NOMO-1 (cell line): ENCODE results near the gene ARHGEF2.
"Not testable (repeated sequence)": the region's sequence is repeated elsewhere in the genome, so short reads cannot be mapped to it uniquely, and the experiment has no call there.

ENCODE experiments used
- DNase-seq, 2 experiments: peaks; one replicate each; lab custom pipeline; 2025; ENCODE audit not compliant: unreplicated experiment in 2 of 2; lab: John Stamatoyannopoulos, UW

The ARHGEF2 gene

DNA sequence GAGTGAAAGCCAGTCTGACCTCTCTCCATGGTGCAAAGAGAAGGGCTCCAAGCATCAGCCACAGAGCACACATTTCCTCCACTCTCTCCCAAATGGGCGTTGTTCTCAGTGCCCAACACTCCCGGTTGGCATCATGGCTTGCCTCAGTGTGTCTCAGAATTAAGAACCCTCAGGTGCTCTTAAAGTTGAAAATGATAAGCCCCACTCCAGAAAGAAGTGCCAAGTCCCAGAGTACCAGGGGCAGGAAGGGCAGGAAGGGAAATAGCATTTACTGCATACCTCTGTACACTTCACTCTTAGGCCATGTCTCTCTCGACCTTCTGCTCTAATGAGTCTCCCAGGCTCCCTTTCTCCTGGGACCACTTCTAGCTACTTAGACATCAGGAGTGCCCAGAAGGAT lies 15.2 kb upstream of the ARHGEF2 start:
- no peak for DNase-seq

DNA sequence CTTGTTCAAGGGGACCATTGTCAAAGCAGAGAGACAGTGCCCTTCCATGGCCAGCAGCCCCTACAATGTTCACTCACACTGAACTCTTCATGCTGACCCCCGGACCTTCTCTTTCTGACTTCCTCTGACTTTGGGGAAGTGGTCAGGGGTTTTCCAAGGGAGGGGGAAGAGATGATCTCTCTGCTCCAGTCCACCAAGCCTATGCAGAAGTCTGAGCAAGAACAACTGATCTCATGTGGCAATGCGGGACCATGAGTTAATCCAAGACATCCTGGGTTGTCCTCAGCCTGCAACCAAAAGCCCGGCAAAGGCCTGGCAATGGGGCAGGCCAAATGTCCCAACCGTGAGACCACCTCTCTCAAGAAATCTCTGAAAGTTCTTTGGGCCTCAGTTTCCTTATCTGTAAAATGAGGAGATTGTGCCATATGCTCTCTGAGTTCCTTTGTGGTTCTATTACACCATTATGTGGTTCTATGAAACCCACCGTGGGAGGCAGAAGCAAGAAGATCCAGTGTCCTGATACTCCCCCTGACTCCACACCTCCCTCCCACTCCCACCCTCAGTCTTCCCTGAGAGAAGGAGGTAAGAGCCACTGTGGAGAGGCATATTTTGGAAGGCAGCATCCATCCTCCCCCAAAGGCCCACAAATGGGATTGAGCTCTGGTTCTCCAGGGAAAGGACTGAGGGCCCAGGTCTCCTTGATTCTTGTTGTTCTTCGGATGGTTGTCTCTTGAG lies 11.8 kb upstream of the ARHGEF2 start:
- DNase-seq = peak in 1 of 2 experiments; percentile 62

DNA sequence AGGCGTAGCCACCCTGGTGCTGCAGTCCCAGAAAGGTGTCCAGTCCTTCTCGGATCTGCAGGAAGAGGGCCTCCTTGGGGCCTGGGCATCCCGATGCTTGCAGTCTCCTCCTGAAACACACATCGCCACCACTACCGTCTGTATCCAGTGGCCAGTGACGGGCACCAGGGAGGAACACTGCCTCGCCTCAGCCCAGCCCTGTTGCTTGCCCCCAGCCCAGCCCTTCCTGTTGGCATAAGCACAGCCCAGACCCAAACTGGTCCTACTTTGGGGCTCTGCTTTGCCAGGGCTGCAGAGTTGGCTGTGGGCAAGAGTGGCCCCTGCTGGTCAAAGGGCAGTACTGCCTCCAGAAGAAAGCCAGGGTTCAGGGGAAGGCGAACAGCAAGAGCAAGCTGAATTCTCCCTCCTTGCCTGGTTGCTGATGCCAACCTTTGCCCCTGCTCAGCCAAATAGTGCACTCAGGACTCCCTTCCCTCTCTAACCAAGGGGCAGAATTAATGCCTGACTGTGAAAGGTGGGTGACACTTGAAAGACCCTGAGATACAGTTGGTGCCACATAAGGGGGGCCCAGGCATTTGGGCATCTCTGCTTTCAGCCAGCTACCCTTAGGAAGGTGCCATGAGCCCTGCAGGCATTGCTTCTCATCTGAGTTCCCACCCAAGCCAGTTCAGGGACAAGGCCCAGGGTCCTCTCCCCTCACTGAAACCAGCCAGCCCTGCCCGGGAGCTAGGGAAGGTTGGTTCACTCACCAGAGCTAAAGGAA lies 11.1 kb upstream of the ARHGEF2 start:
- peak; percentile 54 to 66 for DNase-seq

DNA sequence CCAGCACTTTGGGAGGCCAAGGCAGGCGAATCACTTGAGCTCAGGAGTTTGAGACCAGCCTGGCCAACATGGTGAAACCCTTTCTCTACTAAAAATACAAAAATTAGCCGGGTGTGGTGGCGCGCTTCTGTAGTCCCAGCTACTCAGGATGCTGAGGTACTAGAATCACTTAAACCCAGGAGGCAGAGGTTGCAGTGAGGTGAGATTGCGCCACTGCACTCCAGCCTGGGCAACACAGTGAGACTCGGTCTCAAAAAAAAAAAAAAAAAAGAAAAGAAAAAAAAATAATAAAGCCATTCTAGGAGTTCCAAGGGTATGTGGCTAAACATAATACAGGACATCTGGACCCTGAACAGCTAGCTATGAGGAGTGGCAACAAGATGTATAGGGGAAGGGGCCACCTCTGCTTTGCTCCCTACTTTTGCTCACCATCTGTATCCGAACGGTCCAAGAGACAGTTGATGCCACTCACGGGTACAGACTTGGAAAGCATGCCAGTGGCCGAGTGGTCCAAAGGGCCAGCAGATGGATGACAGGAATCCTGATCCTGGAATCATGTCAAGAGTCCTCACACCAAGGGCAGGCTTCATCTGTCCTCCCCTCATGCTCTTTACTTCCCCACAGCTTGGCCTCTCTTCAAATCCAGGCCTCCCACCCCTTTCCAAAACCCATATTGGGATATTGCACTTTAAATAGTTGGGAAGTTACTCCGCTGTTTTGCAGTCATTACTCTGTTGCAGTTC lies 6.7 kb upstream of the ARHGEF2 start:
- DNase-seq = not testable (repeated sequence)

DNA sequence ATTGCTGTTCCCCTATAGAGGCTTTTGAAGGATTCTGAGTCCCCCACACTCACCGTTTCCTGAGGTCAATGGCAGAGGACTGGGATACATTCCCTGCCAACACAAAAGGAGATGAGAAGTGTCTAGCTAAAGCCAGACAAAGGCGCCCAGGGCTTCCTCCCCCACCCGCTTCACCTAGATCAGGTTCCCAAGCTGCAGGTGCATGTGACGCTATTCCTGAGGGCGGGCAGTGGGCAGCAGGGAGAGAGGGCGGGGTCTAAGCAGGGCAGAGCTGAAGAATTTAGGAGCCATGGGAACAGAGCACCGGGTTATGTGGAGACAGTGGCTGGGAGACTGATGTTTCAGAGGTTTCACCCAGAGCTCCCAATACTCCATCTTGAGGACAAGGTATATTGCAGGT lies 6.0 kb upstream of the ARHGEF2 start:
- DNase-seq = no peak

DNA sequence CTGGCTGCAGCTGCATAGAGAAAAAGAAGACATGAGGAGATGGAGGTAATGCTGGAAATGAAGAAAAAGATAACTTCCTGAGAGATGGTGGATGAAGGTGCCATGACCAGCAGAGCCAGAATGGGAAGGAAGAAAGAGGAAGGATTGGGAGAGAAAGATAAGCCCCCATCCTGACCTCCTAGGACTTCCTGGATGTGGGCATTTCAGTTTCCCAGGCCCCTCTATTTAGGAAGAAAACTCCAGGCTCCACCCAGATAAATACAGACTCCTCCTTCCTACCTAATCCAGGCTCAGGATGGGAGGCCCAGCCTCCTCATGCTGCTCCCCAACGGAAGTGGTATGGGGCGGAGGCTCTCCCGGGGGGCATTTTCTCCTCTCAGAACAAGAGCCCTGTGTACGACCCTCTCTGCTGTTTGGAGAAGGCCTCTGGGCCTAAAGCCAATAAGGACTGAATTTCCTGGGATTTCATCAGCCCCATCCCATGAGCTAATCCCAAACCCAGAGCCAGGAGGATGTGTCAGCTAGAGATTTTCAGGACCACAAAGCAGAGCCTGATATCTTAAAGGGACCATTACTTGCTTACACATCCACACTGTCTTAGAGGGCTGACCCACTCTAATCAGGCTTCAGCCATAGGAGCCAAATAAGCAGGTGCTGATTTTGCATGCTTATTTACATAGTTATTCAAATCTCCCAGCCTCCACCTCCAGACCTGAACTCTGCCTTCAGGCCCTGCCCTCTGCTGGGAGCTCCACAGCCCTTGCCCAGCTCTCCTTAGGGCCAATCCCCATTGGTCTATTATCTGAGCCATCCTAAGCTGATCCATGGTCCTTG lies 5.1 kb upstream of the ARHGEF2 start:
- no peak for DNase-seq

DNA sequence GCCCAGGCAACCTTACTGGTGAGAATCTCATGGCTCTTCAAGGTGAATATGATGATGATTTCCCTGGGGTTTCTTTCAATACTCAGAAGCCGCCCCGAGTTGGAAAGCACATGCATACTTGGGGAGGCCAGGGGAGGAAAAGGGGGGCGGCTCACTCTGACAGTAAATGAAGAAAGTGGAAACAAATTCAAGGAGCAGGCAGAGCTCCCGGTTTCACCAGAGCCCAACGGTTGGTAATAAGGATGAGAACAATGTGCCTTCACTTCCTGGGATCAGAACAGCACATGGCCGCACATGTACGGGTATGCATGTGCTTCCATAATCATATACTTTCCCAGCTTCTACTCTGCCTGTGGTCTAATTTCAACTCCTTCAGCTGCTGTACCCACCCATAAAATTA lies 3.8 kb upstream of the ARHGEF2 start:
- DNase-seq = no peak

DNA sequence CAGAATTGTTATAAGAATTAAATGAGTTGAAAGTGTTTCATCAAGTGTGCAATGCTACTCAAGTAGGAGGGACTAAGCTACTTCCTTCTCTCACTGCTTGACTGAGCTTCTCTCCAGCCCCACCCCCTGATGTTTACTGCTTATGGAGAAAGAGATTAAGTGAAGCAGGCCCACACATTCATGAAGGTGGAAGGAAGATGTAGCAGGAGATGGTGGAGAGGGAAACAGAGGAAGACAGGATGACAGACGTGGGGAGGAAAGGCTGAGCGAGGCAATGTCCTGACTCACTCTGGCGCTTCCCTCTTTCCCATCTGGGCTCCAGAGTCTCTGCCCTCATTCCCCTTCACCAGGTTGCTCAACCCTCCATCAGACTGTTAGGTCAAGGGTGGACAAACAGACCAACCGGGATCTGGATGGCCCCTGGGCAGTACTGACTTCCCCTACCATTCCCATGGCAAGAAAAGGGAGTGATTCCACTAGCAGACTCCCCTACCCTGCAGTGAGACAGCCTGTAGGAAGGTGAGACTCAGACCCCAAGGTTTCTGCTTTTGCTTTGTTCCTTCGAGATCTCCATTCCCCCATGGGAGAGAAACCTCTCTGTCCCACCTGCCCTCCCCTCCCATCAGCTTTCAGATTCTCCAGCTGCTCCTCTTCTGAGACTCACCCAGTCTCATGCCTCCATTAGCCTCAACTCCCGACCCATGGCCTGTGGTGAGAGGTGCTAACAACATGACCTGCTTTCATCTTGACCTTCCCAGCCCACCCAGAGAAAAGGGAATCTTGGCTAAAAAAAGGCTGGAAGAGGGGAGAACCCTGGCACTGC lies 3.1 kb upstream of the ARHGEF2 start:
- DNase-seq = peak; percentile 28 to 73

DNA sequence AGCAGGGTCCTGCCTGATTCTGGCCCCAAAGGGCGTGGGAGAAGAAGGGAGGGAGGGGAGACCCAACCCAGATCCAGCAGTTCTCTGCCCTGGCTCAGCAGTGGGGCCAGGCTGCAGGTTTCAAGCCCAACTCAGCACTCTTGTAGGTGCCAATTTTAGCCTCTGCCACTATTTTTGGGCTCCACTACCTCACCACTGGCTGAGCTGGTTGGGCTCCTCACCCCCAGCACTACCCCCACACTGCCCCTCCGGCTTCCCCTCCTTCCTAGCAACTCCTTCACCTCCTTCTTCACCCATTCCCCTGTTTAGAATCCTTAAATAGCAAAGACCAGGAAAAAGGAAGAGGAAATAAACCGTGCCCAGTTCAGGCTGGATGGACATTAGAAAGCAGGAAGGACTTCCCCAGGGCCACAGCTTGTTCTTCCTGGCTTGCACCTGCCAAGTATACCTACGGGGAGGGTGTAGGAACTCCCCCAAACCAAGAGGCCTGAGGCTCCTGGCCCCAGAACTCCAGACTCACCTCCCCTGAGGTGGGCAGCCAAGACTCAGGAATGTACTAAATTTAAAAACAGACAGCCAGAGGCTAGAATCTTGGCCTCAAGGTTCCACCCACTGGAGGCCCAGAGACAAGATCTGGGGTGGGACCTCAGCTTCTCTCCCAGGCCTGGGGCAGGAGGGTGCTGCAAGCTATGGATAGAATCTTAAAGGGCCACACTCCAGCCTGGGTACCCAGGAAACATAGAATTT lies 1.4 kb upstream of the ARHGEF2 start:
- no peak for DNase-seq

DNA sequence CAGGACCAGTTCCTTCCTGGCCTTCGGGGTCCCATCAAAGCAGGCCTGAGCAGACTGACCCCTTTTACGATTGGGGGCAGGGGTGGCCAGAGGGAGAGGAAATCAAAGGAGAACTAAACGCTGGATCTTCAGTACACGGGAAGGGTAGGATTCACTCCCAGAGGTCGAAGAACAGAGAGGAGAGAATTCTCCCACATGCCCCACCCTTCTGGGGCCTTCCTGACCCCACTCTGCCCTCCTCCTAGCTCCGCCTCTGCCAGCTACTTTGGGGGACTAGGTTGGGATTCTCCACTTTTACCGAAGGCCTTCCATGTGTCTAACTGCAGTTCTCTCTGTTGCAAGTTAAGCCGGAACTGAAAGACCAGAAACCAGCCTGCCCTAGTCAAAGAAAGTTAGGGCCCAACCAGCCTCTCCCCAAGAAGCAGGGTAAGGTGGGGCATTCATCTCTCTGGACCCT lies 654 bp upstream of the ARHGEF2 start:
- DNase-seq = peak; percentile 41 to 43

DNA sequence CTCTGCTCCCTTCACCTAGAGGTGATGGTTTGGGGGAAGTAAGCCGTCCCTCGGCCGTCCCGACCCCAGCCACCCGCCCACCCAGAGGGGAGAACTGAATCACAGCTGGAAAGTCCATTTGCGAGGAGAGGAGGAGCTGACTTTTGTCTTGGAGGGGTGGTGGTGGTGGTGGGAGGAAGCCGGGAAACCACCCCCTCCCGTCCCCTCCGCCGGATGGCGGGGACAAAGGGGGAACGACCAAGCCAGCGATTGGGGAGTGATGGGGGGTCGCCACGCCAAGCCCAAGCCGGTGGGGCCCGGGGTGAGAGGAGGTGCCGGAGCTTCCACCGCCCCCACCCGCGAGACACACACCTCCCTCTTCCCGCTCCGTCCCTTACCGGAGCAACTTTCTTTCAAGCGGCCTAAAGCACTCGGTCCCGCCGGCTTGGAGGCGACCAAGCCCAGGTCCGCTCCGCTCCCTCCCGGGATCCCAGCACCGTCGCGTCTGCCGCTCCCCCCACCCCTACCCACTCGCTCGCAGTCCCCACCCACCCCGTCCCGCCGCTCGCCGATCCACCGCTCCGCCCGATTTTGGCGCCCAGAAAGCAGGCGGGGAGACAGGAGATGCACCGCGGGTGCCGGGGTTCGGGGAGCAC lies 540 bp downstream of the ARHGEF2 start:
- DNase-seq = no peak

DNA sequence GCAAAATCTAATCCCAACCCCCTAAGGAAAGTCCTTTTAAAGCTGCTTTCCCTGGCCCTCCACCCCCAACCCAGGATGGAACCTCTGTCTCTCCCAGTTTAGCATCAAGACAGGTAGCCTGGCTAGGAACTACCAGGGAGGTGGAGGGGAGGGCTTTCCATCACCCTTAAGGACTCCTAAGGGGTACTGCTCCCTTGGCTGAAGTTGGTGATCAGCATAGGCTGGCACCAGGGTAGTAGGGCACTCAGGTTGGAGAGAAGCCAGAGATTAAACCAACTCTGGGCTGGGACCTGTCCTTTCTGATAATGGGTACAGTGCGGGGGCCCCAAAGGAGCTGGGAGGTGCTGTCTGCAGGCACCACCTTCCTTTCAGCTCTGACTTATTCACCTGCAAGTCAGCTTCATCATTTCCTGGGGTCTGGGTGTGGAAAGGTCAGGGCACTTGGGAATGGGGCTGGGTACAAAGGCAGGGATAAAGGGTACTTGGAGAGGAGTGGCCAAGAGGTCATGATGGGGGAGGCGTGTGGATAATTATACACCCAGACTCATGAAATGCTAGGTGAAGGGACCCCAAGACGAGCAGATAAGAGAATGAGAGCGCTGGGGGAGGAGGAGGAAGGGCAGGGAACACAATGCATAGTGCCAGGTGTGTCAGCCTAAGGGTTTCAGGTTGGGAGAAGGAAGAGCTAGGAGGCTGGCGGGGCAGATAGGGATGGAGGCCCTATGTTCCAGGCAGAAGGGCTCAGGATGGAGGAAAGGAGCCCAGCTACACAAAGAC lies 1.2 kb downstream of the ARHGEF2 start:
- DNase-seq = no peak

DNA sequence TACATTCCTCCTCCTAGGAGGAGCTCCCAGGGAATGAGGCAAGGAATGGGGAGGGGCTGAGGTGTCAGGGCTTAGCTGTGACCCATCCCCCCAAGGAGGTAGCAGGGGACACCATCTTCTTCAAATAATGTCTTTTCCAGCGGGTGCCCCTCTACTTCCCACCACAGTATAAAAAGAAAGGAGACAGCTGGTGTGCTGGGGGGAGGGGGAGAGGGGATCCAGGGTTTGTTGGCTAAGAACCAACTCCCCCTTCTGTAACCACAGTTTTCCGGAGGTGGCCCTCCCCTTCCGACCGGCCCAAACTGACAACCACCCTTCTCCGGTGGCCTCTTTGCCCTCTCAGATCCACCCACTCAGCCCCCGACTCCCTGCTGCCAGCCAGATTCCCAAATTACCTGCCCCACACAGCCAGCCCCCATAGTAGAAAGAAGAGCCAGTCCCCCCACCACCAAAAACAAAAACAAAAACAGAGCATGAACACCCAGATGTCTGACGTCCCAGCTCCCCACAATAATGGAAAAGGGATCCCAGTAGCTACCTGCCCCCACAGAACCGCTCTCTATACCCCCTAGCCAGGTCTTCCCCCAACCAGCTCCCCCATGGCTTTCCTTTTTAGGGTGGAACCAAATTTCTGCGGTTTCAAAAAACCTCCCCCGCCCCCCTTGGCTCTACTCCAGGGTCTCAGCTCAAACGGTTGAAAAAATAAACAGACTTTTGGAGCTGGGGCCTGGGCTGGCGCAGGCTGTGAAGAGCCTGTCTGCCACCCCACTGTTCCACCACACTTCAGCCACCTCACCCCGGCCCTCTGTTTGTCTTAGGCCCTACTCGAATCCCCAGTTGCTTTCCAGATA lies 2.1 kb downstream of the ARHGEF2 start:
- peak; percentile 68 to 92 for DNase-seq

DNA sequence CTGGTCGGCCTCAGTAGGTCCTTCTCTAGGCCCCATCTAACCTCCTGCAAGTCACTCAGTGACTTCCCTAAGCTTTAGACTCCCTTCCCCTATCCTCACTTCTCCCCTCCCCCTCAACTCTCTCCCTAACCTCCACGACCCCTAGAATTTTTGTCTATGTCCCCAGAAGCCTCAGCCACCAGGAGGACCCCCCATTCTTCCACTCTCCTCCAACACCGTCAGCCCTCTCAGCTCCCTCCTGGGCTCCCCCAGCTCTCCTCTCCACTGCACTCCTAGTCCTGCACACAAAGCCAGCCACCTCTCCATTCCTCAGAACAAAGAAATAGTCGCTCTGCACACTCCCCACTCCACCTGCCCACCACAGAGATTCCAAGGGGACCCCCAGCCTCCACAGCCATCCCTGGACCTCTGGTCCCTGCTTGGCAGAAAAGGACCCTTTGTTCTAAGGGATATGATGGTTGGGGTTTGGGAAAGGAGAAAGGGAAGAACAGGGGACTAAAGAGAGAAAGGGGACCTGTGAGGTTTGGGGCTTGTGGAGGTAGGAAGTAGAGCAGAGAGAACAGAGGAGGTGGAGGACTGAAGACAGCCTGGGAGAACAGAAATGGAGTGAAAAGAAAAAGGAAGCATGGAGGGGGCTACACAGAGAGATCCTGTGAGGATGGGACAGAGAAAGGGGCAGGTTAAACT lies 2.8 kb downstream of the ARHGEF2 start:
- DNase-seq = peak in 1 of 2 experiments; percentile 37

DNA sequence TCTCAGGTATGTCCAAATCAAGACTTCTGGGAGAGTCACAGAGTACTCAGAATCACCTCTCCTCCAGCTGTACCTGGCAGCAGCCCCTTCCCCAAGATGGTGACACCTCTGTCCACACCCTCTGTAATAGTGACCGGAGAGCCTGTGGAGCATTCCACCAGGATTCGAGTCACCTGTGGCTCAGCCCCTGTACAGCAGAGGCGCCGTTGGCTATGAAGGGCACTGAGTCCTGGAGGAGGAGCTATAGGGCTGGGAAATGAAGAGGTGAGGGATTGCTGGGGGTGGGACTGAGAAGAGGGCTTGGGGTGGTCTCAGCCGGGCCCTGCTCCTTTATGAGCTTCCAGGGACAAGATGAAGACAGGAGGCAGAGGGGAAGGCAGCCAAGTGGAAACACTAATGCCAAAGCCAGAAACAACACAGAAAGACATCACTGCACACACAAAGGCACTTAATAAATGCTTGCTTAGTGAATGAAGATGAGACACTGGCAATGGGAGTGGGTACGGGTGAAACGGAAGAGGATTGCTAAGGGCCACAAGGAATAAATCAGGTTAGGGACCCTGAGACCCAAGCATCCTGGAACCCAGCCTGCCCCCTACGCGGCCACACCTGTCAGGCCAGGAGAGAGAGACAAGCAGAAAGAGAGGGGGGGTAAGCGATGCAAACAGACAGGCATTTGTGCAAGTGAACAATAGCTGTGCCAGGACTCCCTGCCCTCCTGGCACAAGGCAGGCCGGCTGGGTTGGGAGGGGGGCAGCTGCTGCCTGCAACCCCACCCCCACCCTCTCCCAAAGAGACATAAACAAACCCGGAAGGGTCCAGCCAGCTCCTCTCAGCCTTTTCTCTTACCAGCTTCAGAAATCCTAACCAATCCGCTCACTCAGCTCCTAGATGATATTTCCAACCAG lies 3.9 kb downstream of the ARHGEF2 start:
- DNase-seq = no peak
